Subcutaneous abdominal adipose tissue (tissue), 5 donors: Measurements from ENCODE around the gene CFAP61.

Experiments used
- H3K27ac ChIP-seq: one replicate; pipeline ENCODE4 v1.7.0; 2013; ENCODE audit warnings: low read depth, mild to moderate bottlenecking, inconsistent platforms, low read length, moderate library complexity
- H3K27me3 ChIP-seq, 5 donors: one replicate each; pipeline ENCODE4 v1.7.0; 2013; ENCODE audit warnings: low read length in 5 of 5, inconsistent platforms in 1 of 5; ENCODE audit not compliant: control insufficient read depth in 5 of 5, insufficient read depth in 4 of 5
- H3K36me3 ChIP-seq, 5 donors: one replicate each; pipeline ENCODE4 v1.7.0; 2013; ENCODE audit warnings: low read length in 5 of 5; ENCODE audit not compliant: control insufficient read depth in 5 of 5, insufficient read depth in 5 of 5
- H3K4me1 ChIP-seq, 5 donors: one replicate each; pipeline ENCODE4 v1.7.0; 2013; ENCODE audit warnings: low read length in 5 of 5, mild to moderate bottlenecking in 3 of 5, moderate library complexity in 1 of 5; ENCODE audit not compliant: control insufficient read depth in 5 of 5, insufficient read depth in 5 of 5
- H3K4me3 ChIP-seq, 5 donors: one replicate each; pipeline ENCODE4 v1.7.0; 2013; ENCODE audit warnings: low read length in 5 of 5, low read depth in 1 of 5
- H3K9ac ChIP-seq, 5 donors: one replicate each; pipeline ENCODE4 v1.7.0; 2013; ENCODE audit warnings: low read length in 5 of 5, mild to moderate bottlenecking in 4 of 5, moderate library complexity in 3 of 5
- H3K9me3 ChIP-seq, 5 donors: one replicate each; pipeline ENCODE4 v1.7.0; 2013; ENCODE audit warnings: low read length in 5 of 5; ENCODE audit not compliant: control insufficient read depth in 5 of 5
- donor health status: healthy.
- donor health status: healthy.
- donor health status: healthy.
- donor health status: healthy.
- donor health status: healthy.

Gene CFAP61

DNA sequence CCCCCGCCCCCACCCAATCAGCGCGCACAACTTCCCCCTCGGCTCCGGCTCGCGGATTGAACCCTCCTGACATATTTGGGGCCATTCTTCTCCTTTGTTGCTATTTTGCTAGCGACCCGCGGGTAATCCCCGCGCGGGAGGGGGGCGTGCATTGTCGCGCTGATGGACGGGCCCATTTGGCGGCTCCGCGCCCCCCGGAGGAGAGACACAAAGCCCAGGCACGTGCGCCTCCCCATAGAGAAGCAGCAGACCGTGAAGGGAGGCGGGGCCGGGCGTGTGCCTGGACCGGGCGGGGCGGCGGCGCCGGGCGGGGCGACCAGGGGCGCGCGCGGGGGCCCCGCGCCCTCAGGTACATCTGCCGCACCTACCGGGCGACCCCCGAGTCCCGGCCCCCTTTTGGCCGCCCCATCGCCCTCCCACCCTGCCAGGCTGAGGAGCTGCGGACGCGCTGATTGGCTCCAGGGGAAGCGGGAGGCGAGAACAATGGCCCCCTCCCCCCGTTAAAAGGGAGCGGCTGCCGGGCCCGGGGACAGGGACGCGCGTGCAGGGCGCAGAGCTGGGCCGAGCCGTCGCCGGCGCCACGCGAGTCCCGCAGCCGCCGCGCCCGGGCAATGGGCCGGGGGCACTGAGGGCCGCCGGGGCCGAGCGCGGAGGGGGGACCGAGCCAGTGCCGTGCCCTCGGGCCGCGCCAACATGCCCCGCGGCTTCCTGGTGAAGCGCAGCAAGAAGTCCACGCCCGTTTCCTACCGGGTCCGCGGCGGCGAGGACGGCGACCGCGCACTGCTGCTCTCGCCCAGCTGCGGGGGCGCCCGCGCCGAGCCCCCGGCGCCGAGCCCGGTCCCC, 315.5 kb downstream of the CFAP61 start, which contains the start of gene INSM1:
TSS of gene INSM1 (plus strand) at position 530 of the 843 bp plus-strand sequence. CDS start at position 694, 164 bp downstream.
- H3K4me3 ChIP-seq: peak within 1 kb of the TSS in 4 of 5 donors; percentile 27 to 61 (median 48)
- no peak within 1 kb of the TSS for H3K27ac ChIP-seq
- H3K27me3 ChIP-seq: peaks cover 45 to 74% (median 65%) of the 10 kb centered on the region in 5 donors
- peaks cover 0 to 43% (median 29%) of the 10 kb centered on the region in 5 donors for H3K4me1 ChIP-seq
- H3K9me3 ChIP-seq: no peaks in the 10 kb centered on the region
- H3K9ac ChIP-seq: no peak within 1 kb of the TSS
- no peaks in the 10 kb centered on the region for H3K36me3 ChIP-seq

DNA sequence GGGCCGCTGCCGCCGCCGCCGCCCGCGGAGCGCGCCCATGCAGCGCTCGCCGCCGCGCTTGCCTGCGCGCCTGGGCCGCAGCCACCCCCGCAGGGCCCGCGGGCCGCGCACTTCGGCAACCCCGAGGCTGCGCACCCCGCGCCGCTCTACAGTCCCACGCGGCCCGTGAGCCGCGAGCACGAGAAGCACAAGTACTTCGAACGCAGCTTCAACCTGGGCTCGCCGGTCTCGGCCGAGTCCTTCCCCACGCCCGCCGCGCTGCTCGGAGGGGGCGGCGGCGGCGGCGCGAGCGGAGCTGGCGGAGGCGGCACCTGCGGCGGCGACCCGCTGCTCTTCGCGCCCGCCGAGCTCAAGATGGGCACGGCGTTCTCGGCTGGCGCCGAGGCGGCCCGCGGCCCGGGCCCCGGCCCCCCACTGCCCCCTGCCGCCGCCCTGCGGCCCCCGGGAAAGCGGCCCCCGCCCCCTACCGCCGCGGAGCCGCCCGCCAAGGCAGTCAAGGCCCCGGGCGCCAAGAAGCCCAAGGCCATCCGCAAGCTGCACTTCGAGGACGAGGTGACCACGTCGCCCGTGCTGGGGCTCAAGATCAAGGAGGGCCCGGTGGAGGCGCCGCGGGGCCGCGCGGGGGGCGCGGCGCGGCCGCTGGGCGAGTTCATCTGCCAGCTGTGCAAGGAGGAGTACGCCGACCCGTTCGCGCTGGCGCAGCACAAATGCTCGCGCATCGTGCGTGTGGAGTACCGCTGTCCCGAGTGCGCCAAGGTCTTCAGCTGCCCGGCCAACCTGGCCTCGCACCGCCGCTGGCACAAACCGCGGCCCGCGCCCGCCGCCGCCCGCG, 316.3 kb downstream of the CFAP61 start:
- no peaks in the 10 kb centered on the region for H3K36me3 ChIP-seq
- H3K4me1 ChIP-seq: peaks cover 0 to 44% (median 29%) of the 10 kb centered on the region in 5 donors
- H3K9ac ChIP-seq: no peak overlapping the region
- peak overlapping the region in 4 of 5 donors; percentile 27 to 61 (median 48) for H3K4me3 ChIP-seq
- no peaks in the 10 kb centered on the region for H3K9me3 ChIP-seq
- H3K27me3 ChIP-seq: peaks cover 42 to 73% (median 64%) of the 10 kb centered on the region in 5 donors
- H3K27ac ChIP-seq: no peak overlapping the region

DNA sequence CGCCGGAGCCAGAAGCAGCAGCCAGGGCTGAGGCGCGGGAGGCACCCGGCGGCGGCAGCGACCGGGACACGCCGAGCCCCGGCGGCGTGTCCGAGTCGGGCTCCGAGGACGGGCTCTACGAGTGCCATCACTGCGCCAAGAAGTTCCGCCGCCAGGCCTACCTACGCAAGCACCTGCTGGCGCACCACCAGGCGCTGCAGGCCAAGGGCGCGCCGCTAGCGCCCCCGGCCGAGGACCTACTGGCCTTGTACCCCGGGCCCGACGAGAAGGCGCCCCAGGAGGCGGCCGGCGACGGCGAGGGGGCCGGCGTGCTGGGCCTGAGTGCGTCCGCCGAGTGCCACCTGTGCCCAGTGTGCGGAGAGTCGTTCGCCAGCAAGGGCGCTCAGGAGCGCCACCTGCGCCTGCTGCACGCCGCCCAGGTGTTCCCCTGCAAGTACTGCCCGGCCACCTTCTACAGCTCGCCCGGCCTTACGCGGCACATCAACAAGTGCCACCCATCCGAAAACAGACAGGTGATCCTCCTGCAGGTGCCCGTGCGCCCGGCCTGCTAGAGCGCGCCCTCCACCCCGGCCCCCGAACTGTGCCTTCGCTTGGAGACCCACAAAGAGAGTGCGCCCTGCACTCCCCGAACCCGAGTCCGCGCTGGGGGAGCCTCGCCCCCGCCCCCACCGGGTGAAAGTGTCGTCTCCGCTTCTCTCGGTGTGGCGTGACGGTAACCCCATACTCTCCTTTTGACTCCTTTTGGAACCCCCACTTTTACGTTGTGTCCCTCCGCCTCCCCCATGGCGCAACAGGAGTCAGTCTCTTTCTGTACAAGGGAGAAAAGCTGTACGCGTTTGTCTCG, 317.1 kb downstream of the CFAP61 start:
- H3K9ac ChIP-seq: no peak overlapping the region
- H3K4me3 ChIP-seq: peak overlapping the region in 3 of 5 donors; percentile 39 to 56 (median 56)
- H3K27me3 ChIP-seq: peaks cover 37 to 73% (median 57%) of the 10 kb centered on the region in 5 donors
- H3K9me3 ChIP-seq: no peaks in the 10 kb centered on the region
- H3K36me3 ChIP-seq: no peaks in the 10 kb centered on the region
- H3K4me1 ChIP-seq: peaks cover 0 to 36% (median 21%) of the 10 kb centered on the region in 5 donors
- H3K27ac ChIP-seq: no peak overlapping the region

DNA sequence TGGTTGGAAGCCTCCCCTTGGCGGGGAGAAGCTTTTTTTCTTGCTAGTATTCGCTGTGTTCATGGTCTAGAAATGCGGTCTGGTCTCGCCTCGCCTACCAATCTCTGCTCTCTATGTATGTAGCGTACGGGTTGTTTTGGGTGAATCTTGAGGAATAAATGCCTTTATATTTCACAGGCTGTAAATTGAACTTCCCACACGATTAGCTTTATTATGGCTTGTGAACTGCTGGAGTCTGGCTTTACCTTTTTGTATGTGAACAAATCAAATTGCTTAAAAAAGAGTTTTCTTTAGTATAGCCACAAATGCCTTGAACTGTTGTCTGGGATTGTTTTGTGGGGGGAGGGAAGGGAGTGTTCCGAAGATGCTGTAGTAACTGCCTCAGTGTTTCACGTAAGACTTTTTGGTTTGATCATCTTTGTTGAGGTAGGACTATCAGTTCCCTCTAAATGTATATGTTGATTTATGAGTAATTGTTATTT, 317.8 kb downstream of the CFAP61 start:
- Histone ChIP-seq H3K4me3 (no peak overlapping the region), H3K36me3 (no peaks in the 10 kb centered on the region), H3K9ac (no peak overlapping the region), H3K27ac (no peak overlapping the region), H3K4me1 (peaks cover 0 to 33% (median 21%) of the 10 kb centered on the region in 5 donors), H3K9me3 (no peaks in the 10 kb centered on the region), H3K27me3 (peaks cover 36 to 67% (median 58%) of the 10 kb centered on the region in 5 donors)

DNA sequence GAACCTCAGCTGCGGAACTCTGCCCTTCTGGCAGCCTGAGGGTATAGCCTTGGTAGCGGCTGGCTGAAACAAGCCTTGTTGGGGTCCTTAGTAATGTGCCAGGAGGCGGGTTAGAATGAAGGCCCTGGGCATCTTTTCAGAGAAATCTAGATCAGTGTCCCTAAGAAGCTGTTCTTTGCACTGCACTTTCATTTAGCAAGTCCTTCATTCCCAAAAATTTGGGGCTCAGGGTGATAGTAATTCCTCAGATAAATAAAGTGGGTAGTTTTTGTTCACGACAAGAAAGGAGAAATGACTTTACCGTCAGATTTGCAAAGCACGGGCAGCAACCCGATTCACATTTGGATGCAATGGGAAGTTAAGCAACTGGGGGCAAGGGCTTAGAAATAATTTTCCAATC, 318.8 kb downstream of the CFAP61 start:
- Histone ChIP-seq H3K9ac (no peak overlapping the region), H3K4me3 (no peak overlapping the region), H3K36me3 (no peaks in the 10 kb centered on the region), H3K9me3 (no peaks in the 10 kb centered on the region), H3K27ac (no peak overlapping the region), H3K4me1 (peaks cover 0 to 33% (median 21%) of the 10 kb centered on the region in 5 donors), H3K27me3 (peaks cover 36 to 65% (median 57%) of the 10 kb centered on the region in 5 donors)

DNA sequence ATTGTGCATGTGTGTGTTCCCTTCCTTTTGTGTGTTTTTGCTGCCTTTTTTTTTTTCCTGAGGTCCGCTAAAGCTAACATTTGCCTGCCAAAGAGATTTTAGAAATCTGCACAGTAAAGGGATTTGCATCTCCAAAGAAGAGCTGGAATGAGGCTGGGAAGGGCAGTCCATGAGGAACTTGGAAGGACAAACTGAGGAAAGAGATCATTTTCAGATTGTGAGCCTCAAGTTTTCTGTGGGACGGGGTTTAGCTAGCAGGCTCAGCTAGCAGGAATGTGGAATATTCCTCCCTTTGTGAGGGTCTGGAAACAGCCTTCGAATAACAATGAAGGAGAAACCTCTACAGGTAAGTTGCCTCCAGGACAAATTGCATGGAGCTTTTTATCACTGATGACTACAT, 319.3 kb downstream of the CFAP61 start:
- H3K9me3 ChIP-seq: no peaks in the 10 kb centered on the region
- no peak overlapping the region for H3K9ac ChIP-seq
- H3K4me1 ChIP-seq: peaks cover 0 to 32% (median 21%) of the 10 kb centered on the region in 5 donors
- no peak overlapping the region for H3K4me3 ChIP-seq
- no peak overlapping the region for H3K27ac ChIP-seq
- H3K27me3 ChIP-seq: peaks cover 34 to 63% (median 57%) of the 10 kb centered on the region in 5 donors
- no peaks in the 10 kb centered on the region for H3K36me3 ChIP-seq

DNA sequence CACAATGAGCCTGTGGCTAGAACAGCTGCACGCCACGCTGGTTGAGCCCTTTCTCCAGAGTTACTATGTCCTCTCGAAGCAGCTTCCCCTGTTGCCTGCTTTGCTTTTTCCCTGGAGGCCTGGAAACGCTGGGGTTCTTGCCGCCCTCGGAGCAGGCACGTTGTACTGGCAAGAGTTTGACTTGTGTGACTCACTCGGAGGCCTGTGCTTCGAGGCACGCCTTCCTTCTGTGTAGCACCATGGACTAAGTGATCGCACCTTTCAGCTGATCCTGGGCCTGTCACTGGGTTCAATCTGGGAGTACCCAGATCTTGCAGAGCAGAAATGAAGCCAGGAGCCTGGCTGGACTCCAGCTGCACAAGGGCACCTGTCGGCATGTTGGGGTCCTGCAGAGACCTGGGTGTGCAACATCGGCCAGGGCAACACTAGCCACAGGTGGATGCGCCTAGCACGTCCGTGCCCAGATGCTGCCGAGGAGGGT, 320.8 kb downstream of the CFAP61 start:
- Histone ChIP-seq H3K27ac (no peak overlapping the region), H3K9me3 (no peaks in the 10 kb centered on the region), H3K27me3 (peaks cover 28 to 56% (median 48%) of the 10 kb centered on the region in 5 donors), H3K9ac (no peak overlapping the region), H3K4me3 (no peak overlapping the region), H3K4me1 (peaks cover 0 to 22% (median 13%) of the 10 kb centered on the region in 5 donors), H3K36me3 (no peaks in the 10 kb centered on the region)

DNA sequence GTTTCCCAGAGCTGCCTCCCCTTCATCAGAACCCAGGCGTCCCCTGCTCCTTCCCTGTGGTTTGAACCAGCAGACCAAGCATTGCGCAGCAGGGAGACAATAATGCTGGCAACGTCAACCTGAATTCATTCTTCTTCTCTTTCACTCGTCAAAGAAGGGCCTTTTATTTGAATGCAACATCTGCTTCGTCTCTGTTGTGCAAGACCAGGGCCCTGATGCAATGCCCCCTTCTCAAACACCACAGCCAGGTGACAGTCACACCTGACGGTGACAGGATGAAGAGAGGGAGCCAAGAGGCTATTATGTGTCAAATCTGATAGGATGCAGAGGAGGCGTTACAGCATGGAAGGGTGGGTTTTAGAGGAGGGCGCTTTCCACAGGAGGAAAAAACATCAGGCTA, 323.5 kb downstream of the CFAP61 start:
- no peak overlapping the region for H3K27ac ChIP-seq

DNA sequence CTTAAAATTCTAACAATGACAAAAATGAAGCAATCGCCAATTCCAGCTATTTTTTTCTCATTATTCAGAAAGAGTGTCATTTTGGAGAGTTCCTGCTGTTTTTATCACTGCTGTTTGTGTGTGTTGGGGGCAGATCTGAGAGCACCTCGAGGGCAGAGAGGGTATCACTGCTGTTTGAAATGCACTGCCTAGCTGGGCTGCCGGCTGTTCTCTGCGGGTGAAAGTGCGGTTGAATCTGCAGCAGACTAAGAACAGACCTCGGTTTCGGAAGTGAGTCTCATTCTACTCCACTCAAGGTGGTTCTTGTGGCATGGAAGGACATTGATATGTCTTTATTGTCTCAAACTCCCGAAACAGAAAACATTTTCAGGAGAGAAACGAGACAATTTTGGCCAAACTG, 333.9 kb downstream of the CFAP61 start:
- H3K36me3 ChIP-seq: peaks cover 0 to 14% (median 10%) of the 10 kb centered on the region in 5 donors
- H3K27me3 ChIP-seq: peaks cover 0 to 5% (median 3%) of the 10 kb centered on the region in 5 donors
- no peak overlapping the region for H3K9ac ChIP-seq
- no peak overlapping the region for H3K4me3 ChIP-seq
- H3K4me1 ChIP-seq: no peaks in the 10 kb centered on the region
- H3K9me3 ChIP-seq: no peaks in the 10 kb centered on the region
- no peak overlapping the region for H3K27ac ChIP-seq

More for the DNA sequence above, 323.5 kb downstream of the CFAP61 start:
- Histone ChIP-seq H3K36me3 (no peaks in the 10 kb centered on the region), H3K27me3 (peaks cover 12 to 43% (median 33%) of the 10 kb centered on the region in 5 donors), H3K9ac (no peak overlapping the region), H3K4me3 (no peak overlapping the region), H3K4me1 (peaks cover 0 to 9% (median 0%) of the 10 kb centered on the region in 5 donors), H3K9me3 (peaks cover 0 to 3% (median under 1%) of the 10 kb centered on the region in 5 donors)
